NCI-H1048 (cell line): ENCODE results near the gene CACNB3.

ENCODE experiments used
- DNase-seq: peaks from one replicate; lab custom pipeline; 2025; lab: John Stamatoyannopoulos, UW

CACNB3 gene

DNA sequence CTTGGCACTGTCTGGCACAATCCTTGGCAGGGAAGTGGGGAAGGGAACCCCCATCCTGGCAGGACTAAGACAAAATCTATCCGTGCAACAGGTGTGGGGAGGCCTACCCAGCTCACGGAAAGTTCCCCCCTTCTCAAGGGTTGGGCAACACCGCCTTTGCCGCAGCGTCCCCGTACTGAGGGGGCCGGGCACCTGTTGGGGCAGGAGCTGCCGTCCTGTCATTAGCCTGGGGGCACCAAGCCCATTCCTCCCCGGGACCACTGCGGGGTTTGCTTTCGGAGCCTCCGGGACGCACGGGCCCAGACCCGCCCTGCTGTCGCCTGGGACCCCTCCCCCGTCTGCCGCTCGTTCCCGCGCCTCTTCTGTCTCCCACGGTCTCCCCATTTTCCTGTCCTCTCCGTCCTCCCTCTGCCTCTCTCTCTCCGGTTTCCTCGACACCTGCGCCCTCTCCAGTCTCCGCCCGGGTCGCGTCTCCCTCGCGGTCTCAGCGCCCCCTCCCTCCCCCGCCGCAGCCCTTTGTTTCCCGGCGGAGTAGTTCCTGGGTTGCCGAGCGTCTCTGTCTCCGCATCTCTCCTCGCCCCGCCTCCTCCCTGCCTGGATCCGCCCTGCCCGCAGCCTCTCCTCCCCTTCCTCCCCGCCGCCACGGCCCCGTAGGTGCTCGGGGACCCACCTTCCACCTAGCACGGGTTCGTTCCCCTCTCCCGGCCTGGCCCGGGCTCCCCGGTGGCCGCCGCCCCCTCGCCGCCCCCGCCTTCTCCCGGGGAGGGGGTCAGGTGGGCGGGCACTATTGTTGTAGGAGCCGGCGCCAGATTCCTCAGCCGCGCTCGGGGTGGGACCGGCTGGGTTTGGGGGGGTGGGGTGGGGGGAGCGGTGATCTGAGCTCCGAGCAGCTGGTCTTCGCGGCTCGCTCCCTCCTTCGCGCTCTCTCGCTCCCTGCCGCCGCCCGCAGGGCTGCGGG is at the start of gene CACNB3:
Gene CACNB3, plus strand, starts transcription at position 624 of the 958 bp plus-strand sequence. CDS start 434 bp downstream, outside the sequence.
- peak; percentile 27 for DNase-seq

- DNase-seq = no peak
These were observed 49.6 kb upstream of the CACNB3 start for GRCh38 chr12:48768736-48769135.

GRCh38 chr12:48770756-48771155 is 47.5 kb upstream of the CACNB3 start:
- DNase-seq = no peak

DNA sequence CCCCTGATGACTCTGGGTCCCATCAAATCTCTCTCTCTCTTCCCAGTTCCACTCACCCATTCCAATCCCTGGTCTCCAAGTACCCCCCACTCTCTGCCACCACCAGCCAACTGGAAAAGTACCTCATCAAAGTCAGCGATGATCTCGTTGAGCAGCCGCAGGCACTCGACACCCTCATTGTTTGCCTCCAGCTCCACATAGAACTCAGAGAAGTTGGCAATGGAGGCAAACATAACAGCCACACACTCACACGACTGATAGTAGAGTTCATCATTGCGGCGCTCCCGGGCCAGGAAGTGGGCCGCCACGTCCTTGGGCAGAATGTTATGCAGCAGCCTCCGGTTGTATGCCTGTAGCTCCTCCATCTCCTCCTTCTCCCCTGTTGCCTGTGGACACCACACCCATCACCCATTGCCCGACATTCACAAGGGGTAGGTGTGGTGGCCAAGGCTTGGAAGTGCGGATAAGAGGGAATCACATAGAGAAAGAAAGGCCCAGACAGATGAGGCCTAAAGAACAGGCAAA is 46.6 kb upstream of the CACNB3 start:
- no peak for DNase-seq

DNA sequence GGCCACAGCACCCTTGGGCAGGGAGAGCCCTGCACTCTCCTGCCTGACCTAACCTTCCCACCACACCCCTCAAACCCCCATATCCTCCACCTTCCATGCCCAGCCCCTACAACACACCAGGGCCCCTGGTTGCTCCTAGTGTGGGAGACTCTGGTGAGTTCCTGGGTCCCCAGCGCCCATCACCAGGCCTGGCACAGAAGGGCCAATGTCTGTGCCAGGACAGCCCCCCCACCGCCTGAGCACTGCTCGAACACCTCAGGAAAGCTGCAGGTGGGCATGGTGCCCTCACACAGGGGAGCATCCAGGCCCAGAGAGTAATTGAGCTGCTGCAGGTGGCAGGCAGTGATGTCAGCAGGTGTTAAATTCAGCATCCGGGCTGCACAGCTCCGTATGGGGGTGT is 44.6 kb upstream of the CACNB3 start:
- DNase-seq = no peak

GRCh38 chr12:48774516-48774915 is 43.8 kb upstream of the CACNB3 start:
- DNase-seq = no peak

GRCh38 chr12:48775299-48775698 is 43.0 kb upstream of the CACNB3 start:
- DNase-seq = no peak

GRCh38 chr12:48775991-48776649 is 42.2 kb upstream of the CACNB3 start:
- no peak for DNase-seq

DNA sequence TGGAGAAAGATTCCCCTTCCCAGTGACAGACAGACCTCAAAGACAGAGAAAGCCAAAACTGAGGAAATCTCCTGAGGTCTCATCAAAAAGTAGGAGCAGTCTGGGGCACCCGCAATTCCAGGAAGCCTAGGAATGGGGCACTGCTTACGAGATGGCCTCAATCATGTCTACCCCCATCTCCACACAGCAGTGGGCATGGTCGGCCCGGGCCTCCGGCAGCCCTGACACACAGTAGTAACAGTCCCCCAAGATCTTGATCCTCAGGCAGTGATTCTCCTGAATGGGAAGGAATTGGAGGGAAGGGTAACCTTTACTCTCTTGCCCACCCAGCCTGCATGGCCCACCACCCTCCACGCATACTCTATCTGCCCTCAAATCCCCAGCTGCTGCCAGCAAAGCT is 41.3 kb upstream of the CACNB3 start:
- no peak for DNase-seq

DNA sequence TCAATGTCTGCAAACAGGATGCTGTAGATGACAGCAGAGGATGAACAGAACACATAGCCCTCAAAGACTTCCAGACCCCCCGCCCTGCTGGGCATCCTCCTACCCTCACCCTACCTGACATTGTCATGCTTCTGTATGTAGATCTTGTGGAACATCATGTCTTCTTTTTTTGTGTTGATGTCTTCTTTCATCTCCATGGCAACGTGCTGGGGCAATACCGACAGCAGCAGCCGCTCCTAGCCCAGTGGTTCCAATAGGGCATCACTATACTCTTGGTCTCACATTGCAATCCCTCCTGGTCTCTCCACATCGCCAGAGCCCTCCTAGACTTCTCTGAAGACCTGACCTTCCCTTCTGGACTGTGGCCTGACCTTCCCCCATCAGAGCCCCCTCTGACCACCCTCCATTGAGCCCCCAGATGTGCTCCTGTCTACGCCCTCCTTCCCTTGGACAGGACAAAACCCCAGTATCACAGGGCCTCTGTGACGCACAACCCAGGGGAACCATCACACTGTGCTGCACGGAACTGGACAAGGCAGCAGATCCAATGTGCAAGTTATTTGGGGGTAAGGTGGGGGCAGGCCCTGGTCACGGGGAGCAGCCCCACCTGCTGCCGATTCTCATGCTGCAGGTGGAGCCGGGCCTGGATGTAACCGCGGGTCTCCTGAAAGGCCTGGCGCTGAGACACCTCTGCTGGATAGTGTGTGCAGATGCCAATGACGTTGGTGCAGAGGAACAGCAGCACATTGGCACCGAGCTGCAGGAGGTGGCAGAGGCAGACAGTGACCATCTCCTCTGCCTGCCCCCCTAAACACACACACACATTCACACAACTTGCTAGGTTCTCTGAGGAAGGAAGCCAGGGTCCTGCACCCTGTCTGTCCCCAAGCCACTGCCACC is 40.5 kb upstream of the CACNB3 start:
- no peak for DNase-seq

- no peak for DNase-seq
These were observed 38.4 kb upstream of the CACNB3 start for GRCh38 chr12:48779869-48780268.

DNA sequence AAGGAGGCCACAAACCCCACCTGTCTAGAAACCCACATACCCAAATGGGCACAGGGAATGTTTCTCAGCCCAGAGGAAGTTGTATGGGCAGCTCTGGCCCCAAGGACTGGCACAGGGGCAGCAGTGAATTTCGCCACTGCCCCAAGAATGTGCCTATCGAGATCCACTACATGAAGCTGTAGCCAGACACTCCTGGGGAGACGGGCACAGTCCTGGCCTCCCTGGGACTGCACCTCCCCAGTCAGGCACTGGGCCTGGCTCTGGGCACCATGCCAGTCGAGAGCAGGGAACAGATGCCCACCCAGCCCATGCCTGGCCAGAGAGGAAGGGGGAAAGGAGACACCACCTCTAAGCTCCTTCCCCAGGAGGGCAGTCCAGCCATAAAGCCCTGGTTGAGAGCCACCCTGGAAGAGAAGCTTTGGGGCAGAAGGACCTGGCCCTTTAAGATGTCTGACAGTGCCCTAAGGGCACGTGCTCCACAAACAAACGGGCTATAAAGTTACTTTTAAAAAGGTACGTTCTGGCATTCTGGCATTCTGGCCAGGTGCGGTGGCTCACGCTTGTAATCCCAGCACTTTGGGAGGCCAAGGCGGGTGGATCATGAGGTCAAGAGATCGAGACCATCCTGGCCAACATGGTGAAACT is 37.8 kb upstream of the CACNB3 start:
- DNase-seq = no peak

DNA sequence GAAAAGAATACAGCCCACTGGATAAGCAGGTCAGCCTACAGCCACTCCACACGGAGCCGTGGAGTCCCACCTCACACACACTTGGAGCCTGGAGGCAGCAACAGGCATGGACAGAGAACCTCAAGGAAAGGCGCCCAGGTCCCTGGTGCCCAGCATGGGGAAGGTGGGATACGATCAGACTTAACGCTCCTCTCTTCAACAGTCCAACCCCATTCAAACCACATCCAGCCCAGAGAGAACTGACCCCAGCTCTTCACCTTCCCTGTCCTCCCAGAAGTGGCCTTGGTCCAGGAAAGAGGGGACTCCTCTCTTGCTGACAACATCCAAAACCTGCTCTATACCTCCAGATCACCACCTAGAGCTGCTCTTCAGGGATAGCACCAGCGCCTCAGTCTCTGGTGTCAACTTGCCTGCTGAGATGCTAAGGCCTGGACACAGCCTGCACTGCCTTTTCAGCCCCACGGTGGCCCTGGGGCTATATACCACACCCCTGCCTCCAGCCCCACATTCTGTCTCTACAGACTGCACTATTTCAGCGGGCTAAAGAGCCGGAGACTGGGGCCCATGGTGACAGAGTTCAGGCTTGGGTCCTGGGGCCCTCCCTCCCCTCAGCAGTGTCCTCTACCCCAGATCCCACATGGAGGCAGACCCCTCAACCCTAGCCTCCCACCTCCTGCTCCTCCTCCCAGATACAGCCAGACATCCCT is 36.4 kb upstream of the CACNB3 start:
- DNase-seq = no peak

DNA sequence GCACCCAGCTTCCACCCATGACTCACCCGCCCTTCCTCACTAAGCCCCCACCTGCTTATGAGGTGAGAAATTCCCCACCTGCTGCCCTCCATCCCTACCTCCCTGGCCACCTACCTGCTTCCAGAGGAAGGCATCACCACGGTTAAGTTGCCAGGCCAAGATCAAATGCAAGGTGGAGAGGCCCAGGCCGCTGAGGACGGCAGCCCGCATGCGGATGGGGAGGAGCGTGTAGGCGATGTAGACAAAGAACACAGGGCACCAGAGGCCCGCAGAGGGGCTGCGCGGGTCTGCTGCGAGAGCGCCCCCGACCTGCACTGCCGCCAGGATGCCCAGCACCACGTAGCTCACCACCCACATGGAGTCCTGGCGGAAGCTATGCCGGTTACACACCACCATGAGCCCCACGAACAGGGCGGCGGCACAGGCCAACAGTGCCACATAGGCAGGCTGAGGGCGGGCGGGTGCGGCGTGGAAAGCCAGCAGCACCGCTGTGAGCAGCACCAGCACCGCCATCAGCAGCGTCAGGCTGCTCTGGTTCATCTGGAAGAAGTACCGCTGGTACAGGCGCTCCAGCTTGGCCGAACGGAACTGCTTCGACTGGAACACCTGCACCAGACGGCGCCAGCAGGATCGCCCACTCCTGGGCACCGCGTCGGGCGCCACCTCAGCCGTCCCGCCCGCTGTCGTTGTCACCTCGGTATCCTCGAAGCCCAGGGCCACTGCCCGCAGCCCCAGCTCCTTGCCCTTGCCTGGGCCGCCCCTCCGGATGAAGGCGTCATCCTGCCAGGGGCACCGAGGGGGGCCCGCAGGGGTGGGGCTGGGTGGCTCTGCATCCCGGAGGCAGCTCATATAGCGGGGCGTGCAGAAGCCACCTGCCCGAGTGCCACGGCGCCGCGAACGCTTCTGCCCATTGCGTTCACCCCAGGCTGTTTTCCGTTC is 35.6 kb upstream of the CACNB3 start:
- DNase-seq = no peak

- DNase-seq = no peak
These were observed 34.9 kb upstream of the CACNB3 start for GRCh38 chr12:48783432-48783831.

GRCh38 chr12:48786591-48787544 is 31.4 kb upstream of the CACNB3 start:
- DNase-seq = no peak

- DNase-seq = no peak
These were observed 30.3 kb upstream of the CACNB3 start for GRCh38 chr12:48787791-48788523.

- no peak for DNase-seq
These were observed 29.8 kb upstream of the CACNB3 start for GRCh38 chr12:48788524-48788853.
